ENCODE measurements around the gene RBM19.

RBM19 gene

GRCh38 chr12:113958108-113958507 lies 8.0 kb downstream of the RBM19 start:
- intact Hi-C loops (cut with DNase I), result no loop called here
- DNase-seq, result no peak

- no peak for DNase-seq
- intact Hi-C loops (cut with DNase I), result no loop called here
These were observed 8.5 kb downstream of the RBM19 start for GRCh38 chr12:113957627-113958026.

- intact Hi-C loops (cut with DNase I), result no loop called here
- DNase-seq, result no peak
These were observed 10.8 kb downstream of the RBM19 start for GRCh38 chr12:113955109-113955970.

- intact Hi-C loops (cut with DNase I), result no loop called here
- no peak for DNase-seq
These were observed 11.6 kb downstream of the RBM19 start for GRCh38 chr12:113954547-113954946.

GRCh38 chr12:113950873-113951272 lies 15.3 kb downstream of the RBM19 start:
- DNase-seq, result no peak
- intact Hi-C loops (cut with DNase I), result no loop called here

- intact Hi-C loops (cut with DNase I), result no loop called here
- DNase-seq, result no peak
These were observed 16.5 kb downstream of the RBM19 start for GRCh38 chr12:113949321-113950305.

GRCh38 chr12:113948151-113948914 lies 17.8 kb downstream of the RBM19 start:
- no peak for DNase-seq
- intact Hi-C loops (cut with DNase I), result no loop called here

GRCh38 chr12:113946175-113946574 lies 19.9 kb downstream of the RBM19 start:
- no peak for DNase-seq

GRCh38 chr12:113945174-113946173 lies 20.7 kb downstream of the RBM19 start:
- intact Hi-C loops (cut with DNase I), result no loop called here

More at GRCh38 chr12:113946175-113946574, 19.9 kb downstream of the RBM19 start:
- intact Hi-C loops (cut with DNase I), result no loop called here

GRCh38 chr12:113942209-113942608 lies 23.9 kb downstream of the RBM19 start:
- intact Hi-C loops (cut with DNase I), result no loop called here
- DNase-seq, result peak in 1 of 10 donors; percentile 18

More at GRCh38 chr12:113945174-113946173, 20.7 kb downstream of the RBM19 start:
- DNase-seq, result no peak

- DNase-seq, result no peak
- intact Hi-C loops (cut with DNase I), result no loop called here
These were observed 25.0 kb downstream of the RBM19 start for GRCh38 chr12:113941208-113941486.

GRCh38 chr12:113940357-113941207 lies 25.5 kb downstream of the RBM19 start:
- intact Hi-C loops (cut with DNase I), result no loop called here
- DNase-seq, result no peak

- intact Hi-C loops (cut with DNase I), result no loop called here
- no peak for DNase-seq
These were observed 26.3 kb downstream of the RBM19 start for GRCh38 chr12:113939867-113940266.

GRCh38 chr12:113938471-113938870 lies 27.7 kb downstream of the RBM19 start:
- DNase-seq, result peak in 1 of 10 donors; percentile 6
- intact Hi-C loops (cut with DNase I), result no loop called here

- intact Hi-C loops (cut with DNase I), result no loop called here
- peak in 1 of 10 donors; percentile 20 for DNase-seq
These were observed 29.7 kb downstream of the RBM19 start for GRCh38 chr12:113936460-113936859.

- intact Hi-C loops (cut with DNase I), result no loop called here
- no peak for DNase-seq
These were observed 30.7 kb downstream of the RBM19 start for GRCh38 chr12:113935459-113935858.

GRCh38 chr12:113934946-113935345 lies 31.2 kb downstream of the RBM19 start:
- peak in 3 of 10 donors; percentile 15 to 32 (median 17) for DNase-seq
- intact Hi-C loops (cut with DNase I), result no loop called here

GRCh38 chr12:113934060-113934814 lies 31.9 kb downstream of the RBM19 start:
- intact Hi-C loops (cut with DNase I), result no loop called here
- peak in 3 of 10 donors; percentile 25 to 63 (median 30) for DNase-seq
